Gastrocnemius medialis (tissue), 4 donors: ENCODE measurements around the gene ANKRD29.

Experiments
- CTCF ChIP-seq, 5 experiments: fragments of 450-650 bp in 3 of 5; fragments of 200-600 bp in 2 of 5; sonication (generic) in 2 of 5; IDR thresholded peaks in 4 of 5; conservative IDR thresholded peaks in 1 of 5; 1 replicate in 4 of 5; 2 replicates in 1 of 5; pipeline ENCODE4 v1.5.1; 2016 to 2019; ENCODE audit warnings: antibody characterized with exemption in 5 of 5, mild to moderate bottlenecking in 3 of 5, moderate library complexity in 3 of 5
- POLR2A ChIP-seq, 2 donors: fragments of 450-650 bp; IDR thresholded peaks; one replicate each; pipeline ENCODE4 v1.6.1; 2017; ENCODE audit warnings: antibody characterized with exemption in 2 of 2, mild to moderate bottlenecking in 2 of 2, moderate library complexity in 2 of 2

- TF ChIP-seq CTCF (IDR thresholded peaks at IDR 0.05 in 4 of 5, conservative IDR thresholded peaks at IDR 0.05 in 1 of 5) (no peak), POLR2A (IDR thresholded peaks at IDR 0.05) (no peak)
These were observed 41.3 kb upstream of the ANKRD29 start for GRCh38 chr18:23703987-23704384.
